ENCODE data around the gene CACNG6.
A peak's percentile ranks its signal among the peaks of the same experiment; 100 is the strongest.

Gene CACNG6

GRCh38 chr19:53969366-53969765, 22.1 kb upstream of the CACNG6 start:
- no peak for DNase-seq (ENCODE audit: low spot score)

GRCh38 chr19:53971673-53972072, 19.8 kb upstream of the CACNG6 start:
- no peak for DNase-seq (ENCODE audit: low spot score)

GRCh38 chr19:53977429-53977990, 13.9 kb upstream of the CACNG6 start:
- DNase-seq (ENCODE audit: low spot score): peak; percentile 93

- DNase-seq (ENCODE audit: low spot score): no peak
These were observed 13.3 kb upstream of the CACNG6 start for GRCh38 chr19:53977991-53978731.

- DNase-seq (ENCODE audit: low spot score): no peak
These were observed 12.2 kb upstream of the CACNG6 start for GRCh38 chr19:53978975-53979801.

- peak; percentile 85 for DNase-seq (ENCODE audit: low spot score)
These were observed 10.7 kb upstream of the CACNG6 start for GRCh38 chr19:53980539-53981375.

GRCh38 chr19:53981376-53981951, 10.0 kb upstream of the CACNG6 start:
- no peak for DNase-seq (ENCODE audit: low spot score)

- peak; percentile 62 for DNase-seq (ENCODE audit: low spot score)
These were observed 9.4 kb upstream of the CACNG6 start for GRCh38 chr19:53982001-53982451.

GRCh38 chr19:53982611-53983010, 8.8 kb upstream of the CACNG6 start:
- peak; percentile 73 for DNase-seq (ENCODE audit: low spot score)

- DNase-seq (ENCODE audit: low spot score): no peak
These were observed 7.8 kb upstream of the CACNG6 start for GRCh38 chr19:53983457-53984289.

GRCh38 chr19:53985863-53986262, 5.6 kb upstream of the CACNG6 start:
- no peak for DNase-seq (ENCODE audit: low spot score)

- no peak for DNase-seq (ENCODE audit: low spot score)
These were observed 2.5 kb upstream of the CACNG6 start for GRCh38 chr19:53988981-53989380.

- no peak for DNase-seq (ENCODE audit: low spot score)
These were observed 1.6 kb upstream of the CACNG6 start for GRCh38 chr19:53989600-53990533.

GRCh38 chr19:53992211-53992610, 774 bp downstream of the CACNG6 start:
- DNase-seq (ENCODE audit: low spot score): no peak

GRCh38 chr19:53992815-53993214, 1.4 kb downstream of the CACNG6 start:
- no peak for DNase-seq (ENCODE audit: low spot score)

- no peak for DNase-seq (ENCODE audit: low spot score)
These were observed 2.0 kb downstream of the CACNG6 start for GRCh38 chr19:53993448-53993847.

GRCh38 chr19:53994811-53995210, 3.4 kb downstream of the CACNG6 start:
- no peak for DNase-seq (ENCODE audit: low spot score)

- DNase-seq (ENCODE audit: low spot score): no peak
These were observed 6.8 kb downstream of the CACNG6 start for GRCh38 chr19:53998223-53998622.

GRCh38 chr19:53999694-54000093, 8.3 kb downstream of the CACNG6 start:
- no peak for DNase-seq (ENCODE audit: low spot score)

GRCh38 chr19:54001496-54001895, 10.1 kb downstream of the CACNG6 start:
- DNase-seq (ENCODE audit: low spot score): no peak

Measured in RKO (cell line).